B cell (primary cell): Measurements from ENCODE around the gene FANCD2.

ENCODE experiments used
- CTCF ChIP-seq: fragments of 200-600 bp; IDR thresholded peaks from one replicate; pipeline ENCODE4 v1.8.0; 2022; ENCODE audit warnings: antibody characterized with exemption, mild to moderate bottlenecking
- EZH2 ChIP-seq: IDR thresholded peaks from 2 replicates; pipeline ENCODE4 v1.6.1; 2012; ENCODE audit warnings: borderline replicate concordance, low read depth, mild to moderate bottlenecking, moderate library complexity, low read length; ENCODE audit not compliant: insufficient read depth, poor library complexity, severe bottlenecking

DNA sequence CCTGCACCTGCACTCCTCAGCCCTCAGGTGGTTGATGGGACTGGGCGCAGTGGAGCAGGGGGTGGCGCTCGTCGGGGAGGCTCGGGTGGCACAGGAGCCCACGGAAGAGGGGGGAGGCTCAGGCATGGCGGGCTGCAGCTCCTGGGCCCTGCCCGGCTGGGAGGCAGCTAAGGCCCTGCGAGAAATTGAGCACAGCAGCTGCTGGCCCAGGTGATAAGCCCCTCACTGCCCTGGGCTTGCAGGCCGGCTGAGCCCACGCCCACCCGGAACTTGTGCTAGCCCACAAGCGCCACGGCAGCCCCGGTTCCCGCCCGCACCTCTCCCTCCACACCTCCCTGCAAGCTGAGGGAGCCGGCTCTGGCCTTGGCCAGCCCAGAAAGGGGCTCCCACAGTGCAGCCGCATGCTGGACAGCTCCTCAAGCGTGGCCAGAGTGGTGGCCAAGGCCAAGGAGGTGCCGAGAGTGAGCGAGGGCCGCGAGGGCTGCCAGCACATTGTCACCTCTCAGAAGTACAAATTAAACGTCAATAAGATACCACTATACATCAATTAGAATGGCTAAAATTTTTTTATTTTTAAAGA is 110.3 kb downstream of the FANCD2 start:
- no peak for TF ChIP-seq CTCF
- no peak for TF ChIP-seq EZH2
